Choroid plexus epithelial cell (primary cell): ENCODE measurements around the gene SCML2.
"Not testable (repeated sequence)": the region's sequence is repeated elsewhere in the genome, so short reads cannot be mapped to it uniquely, and the experiment has no call there.

Experiments
- DNase-seq: peaks from one replicate; pipeline ENCODE4 v3.0.0-alpha.2; 2010; ENCODE audit warnings: low read depth
- H3K4me3 ChIP-seq: 2 replicates; pipeline ENCODE4 v1.5.1; 2011; ENCODE audit warnings: low read depth, mild to moderate bottlenecking, control low read depth, low read length, moderate library complexity
- CTCF ChIP-seq: conservative IDR thresholded peaks from 2 replicates; pipeline ENCODE4 v1.5.1; 2011; ENCODE audit warnings: low read depth, mild to moderate bottlenecking, control low read depth, inconsistent platforms, low read length, moderate library complexity

Gene SCML2

DNA sequence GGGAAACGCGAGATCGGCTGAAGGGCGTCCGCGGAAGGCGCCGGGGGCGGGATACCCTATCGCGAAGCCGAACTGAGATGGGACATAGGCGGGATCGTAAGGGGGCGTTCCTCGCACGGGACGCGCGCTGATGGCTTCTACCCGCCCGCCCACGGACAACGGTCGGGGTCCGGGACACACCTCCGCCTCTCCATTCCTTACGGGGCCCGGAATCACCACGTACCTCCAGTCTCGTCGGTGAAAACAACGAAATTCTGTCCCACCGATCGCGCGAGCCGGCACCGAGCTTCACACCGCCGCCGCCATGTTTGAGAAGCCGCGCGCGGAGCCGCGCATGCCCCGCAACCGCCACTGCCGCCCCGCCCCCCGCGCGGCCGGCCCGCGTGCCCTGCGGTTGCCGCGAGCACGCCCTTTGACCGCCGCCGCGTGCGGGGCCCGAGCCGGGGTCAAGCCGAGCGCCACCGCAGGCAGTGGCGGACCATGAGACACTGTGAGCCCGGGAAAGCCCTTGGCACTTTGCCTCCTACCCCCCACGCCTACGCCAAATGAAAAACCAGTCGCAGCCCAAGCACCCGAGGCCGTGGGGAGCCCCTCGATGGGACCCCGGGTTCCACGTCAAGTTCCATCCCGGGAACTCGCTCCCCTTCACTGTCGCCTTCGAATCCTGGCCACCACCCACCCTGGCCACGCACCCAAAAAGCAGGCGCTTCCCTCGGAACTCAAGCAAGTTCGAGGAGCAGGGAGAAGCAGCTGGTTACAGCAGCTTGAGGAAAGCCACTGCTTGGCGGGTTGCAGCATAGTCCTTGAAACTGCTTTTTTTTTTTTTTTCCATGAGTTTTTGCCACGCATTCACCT is at the start of gene SCML2:
Gene SCML2 (minus strand): TSS at position 320 of the 855 bp plus-strand sequence. CDS start 20,617 bp downstream, outside the sequence.
- peak; percentile 19 for DNase-seq

DNA sequence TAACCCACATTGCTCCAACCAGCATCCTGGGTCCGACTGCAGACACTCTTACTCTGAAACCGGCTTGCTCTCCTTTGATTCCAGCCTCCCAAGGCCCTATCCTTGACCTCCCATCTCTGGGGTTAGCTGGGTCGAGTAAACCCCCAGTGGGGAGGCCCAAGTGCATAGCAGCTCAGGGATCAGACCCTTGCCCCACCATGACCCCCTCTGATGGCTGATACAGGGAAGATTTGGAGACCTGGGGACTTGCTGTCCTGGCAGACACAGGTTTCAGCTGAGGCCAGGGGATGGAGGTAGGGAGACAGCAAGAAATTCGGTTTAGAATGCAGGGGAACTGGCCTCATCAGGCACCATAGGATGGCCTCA is 47.3 kb upstream of the SCML2 start:
- H3K4me3 ChIP-seq: no peak overlapping the region
- no peak for DNase-seq
- TF ChIP-seq CTCF: no peak

More for the DNA sequence above, at the start of gene SCML2:
- H3K4me3 ChIP-seq: peak within 1 kb of the TSS; percentile 60
- TF ChIP-seq CTCF: no peak

DNA sequence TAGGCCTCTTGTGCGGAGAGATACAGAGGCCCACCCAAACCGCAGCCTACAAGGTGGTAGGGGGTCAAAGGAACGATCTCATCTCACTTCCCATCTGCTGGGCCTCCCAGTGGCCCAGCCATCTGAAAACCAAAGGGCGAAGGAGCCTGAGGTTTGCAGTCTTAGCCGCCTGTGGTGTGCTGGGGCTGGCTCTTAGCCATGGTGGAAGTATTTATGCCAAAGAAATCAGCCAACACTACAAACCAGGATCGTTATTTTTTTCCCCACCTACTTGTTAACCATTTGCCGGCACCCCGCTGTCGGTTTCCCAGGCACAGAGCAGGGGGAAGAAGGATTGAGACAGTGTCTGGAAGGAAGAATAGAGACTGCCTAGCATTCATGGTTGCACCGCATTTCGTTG is 40.0 kb upstream of the SCML2 start:
- no peak for TF ChIP-seq CTCF
- H3K4me3 ChIP-seq: no peak overlapping the region
- no peak for DNase-seq

DNA sequence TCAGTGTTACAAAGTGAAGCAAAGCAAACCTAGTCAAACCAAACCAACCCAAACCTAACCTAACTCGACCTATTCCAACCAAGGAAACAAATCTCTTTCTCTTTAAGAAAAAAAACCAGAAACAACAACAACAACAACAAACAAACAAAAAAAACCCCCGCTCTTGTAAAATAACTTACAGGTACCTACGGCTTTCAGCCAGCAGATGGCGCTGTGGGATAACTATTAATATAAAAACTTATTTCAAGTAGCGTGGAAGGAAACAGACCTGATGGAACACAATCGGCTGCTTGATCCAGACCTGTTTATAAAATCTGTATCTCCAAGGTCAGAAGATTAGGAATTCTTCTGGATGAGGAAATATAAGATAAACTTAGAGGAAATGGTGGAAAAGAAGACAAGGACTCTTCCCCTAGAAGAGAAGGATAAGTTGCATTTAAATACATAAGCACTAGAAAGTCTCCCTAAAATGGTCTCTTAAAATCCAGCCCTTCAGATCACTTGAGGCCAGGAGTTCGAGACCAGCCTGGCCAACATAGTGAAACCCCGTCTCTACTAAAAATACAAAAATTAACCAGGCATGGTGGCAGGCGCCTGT is 36.6 kb upstream of the SCML2 start:
- peak; percentile 66 for TF ChIP-seq CTCF
- DNase-seq: peak; percentile 71
- H3K4me3 ChIP-seq: no peak overlapping the region

DNA sequence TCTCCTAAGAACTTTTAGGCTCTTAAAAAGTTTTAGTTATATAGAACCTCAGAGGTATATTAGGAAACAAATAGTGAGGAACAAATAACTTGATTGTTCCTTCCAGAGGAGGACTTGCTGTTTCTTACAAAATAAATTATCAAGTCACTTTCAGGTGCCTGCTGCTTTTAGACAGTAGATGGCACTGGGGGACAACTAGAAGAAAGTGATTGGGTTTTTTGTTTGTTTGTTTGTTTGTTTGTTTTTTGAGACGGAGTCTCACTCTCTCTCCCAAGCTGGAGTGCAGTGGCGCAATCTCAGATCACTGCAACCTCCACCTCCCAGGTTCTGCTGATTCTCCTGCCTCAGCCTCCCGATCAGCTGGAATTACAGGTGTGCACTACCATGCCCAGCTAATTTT is 35.5 kb upstream of the SCML2 start:
- no peak overlapping the region for H3K4me3 ChIP-seq
- no peak for DNase-seq
- no peak for TF ChIP-seq CTCF

GRCh38 chrX:18377796-18378195 is 23.3 kb upstream of the SCML2 start:
- DNase-seq: peak; percentile 36
- TF ChIP-seq CTCF: peak; percentile 66
- H3K4me3 ChIP-seq: no peak overlapping the region

GRCh38 chrX:18375131-18375805 is 20.8 kb upstream of the SCML2 start:
- H3K4me3 ChIP-seq, DNase-seq: not testable (repeated sequence)

GRCh38 chrX:18369096-18369495 is 14.6 kb upstream of the SCML2 start:
- H3K4me3 ChIP-seq, DNase-seq: not testable (repeated sequence)
